ENCODE measurements around the gene ZBTB2.

DNA sequence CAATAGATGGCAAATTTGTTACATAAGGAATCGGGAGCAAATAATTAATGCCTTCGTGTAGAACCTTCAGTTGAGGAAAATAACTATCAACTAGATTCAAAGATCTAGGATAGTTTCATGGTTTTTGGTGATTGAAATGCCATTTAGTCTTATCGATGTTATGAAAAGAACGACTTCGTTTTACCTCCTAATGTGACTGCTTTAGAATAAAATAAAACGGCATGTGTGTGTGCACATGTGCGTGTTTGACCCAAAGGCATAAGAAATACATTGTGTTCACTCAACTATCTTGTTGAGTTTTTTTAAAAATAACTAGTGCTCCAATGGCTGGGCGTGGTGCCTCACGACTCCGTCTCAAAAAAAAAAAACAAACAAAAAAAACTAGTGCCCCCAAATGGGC, 37.6 kb downstream of the ZBTB2 start:
- TF ChIP-seq, protein P1, sequence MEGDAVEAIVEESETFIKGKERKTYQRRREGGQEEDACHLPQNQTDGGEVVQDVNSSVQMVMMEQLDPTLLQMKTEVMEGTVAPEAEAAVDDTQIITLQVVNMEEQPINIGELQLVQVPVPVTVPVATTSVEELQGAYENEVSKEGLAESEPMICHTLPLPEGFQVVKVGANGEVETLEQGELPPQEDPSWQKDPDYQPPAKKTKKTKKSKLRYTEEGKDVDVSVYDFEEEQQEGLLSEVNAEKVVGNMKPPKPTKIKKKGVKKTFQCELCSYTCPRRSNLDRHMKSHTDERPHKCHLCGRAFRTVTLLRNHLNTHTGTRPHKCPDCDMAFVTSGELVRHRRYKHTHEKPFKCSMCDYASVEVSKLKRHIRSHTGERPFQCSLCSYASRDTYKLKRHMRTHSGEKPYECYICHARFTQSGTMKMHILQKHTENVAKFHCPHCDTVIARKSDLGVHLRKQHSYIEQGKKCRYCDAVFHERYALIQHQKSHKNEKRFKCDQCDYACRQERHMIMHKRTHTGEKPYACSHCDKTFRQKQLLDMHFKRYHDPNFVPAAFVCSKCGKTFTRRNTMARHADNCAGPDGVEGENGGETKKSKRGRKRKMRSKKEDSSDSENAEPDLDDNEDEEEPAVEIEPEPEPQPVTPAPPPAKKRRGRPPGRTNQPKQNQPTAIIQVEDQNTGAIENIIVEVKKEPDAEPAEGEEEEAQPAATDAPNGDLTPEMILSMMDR (conservative IDR thresholded peaks at IDR 0.05): no peak
- no peak for TF ChIP-seq ZFX (IDR thresholded peaks at IDR 0.05)
